Muscle layer of duodenum (tissue), 2 donors: ENCODE data around the gene TNIP2.
"Not testable (repeated sequence)": the region's sequence is repeated elsewhere in the genome, so short reads cannot be mapped to it uniquely, and the experiment has no call there.

ENCODE experiments used
- H3K27ac ChIP-seq: one replicate; pipeline ENCODE4 v1.7.0; 2013; ENCODE audit warnings: mild to moderate bottlenecking, low read length
- H3K27me3 ChIP-seq: one replicate; pipeline ENCODE4 v1.7.0; 2013; ENCODE audit warnings: low read depth, mild to moderate bottlenecking, control low read depth, low read length
- H3K36me3 ChIP-seq, 2 donors: one replicate each; pipeline ENCODE4 v1.7.0; 2013; ENCODE audit warnings: low read length in 2 of 2, control low read depth in 1 of 2, mild to moderate bottlenecking in 1 of 2; ENCODE audit not compliant: insufficient read depth in 2 of 2, control insufficient read depth in 1 of 2
- H3K4me1 ChIP-seq, 2 donors: one replicate each; pipeline ENCODE4 v1.7.0; 2013; ENCODE audit warnings: low read length in 2 of 2, mild to moderate bottlenecking in 2 of 2, control low read depth in 1 of 2, moderate library complexity in 1 of 2; ENCODE audit not compliant: insufficient read depth in 2 of 2, control insufficient read depth in 1 of 2
- H3K4me3 ChIP-seq, 2 donors: one replicate each; pipeline ENCODE4 v1.7.0; 2013; ENCODE audit warnings: low read length in 2 of 2, low read depth in 1 of 2, mild to moderate bottlenecking in 1 of 2
- H3K9me3 ChIP-seq, 2 donors: one replicate each; pipeline ENCODE4 v1.7.0; 2013; ENCODE audit warnings: low read length in 2 of 2, control low read depth in 1 of 2, mild to moderate bottlenecking in 1 of 2; ENCODE audit not compliant: control insufficient read depth in 1 of 2
- donor health status: healthy.

Gene TNIP2

GRCh38 chr4:2785613-2786012 is 29.5 kb upstream of the TNIP2 start:
- no peak overlapping the region for H3K4me3 ChIP-seq
- no peaks in the 10 kb centered on the region for H3K4me1 ChIP-seq
- no peaks in the 10 kb centered on the region for H3K27me3 ChIP-seq
- peaks cover 0 to 6% of the 10 kb centered on the region in 2 donors for H3K9me3 ChIP-seq
- H3K36me3 ChIP-seq = no peaks in the 10 kb centered on the region
- H3K27ac ChIP-seq = no peak overlapping the region

- Histone ChIP-seq H3K27ac (no peak overlapping the region), H3K4me1 (no peaks in the 10 kb centered on the region)
Observed at GRCh38 chr4:2783790-2784189, 27.7 kb upstream of the TNIP2 start.

GRCh38 chr4:2781911-2782310 is 25.8 kb upstream of the TNIP2 start:
- H3K27ac ChIP-seq = no peak overlapping the region
- H3K4me1 ChIP-seq = no peaks in the 10 kb centered on the region
- no peak overlapping the region for H3K4me3 ChIP-seq
- no peaks in the 10 kb centered on the region for H3K27me3 ChIP-seq
- H3K9me3 ChIP-seq = peaks cover 0 to 6% of the 10 kb centered on the region in 2 donors
- H3K36me3 ChIP-seq = no peaks in the 10 kb centered on the region

More at GRCh38 chr4:2783790-2784189, 27.7 kb upstream of the TNIP2 start:
- Histone ChIP-seq H3K9me3 (peaks cover 0 to 6% of the 10 kb centered on the region in 2 donors), H3K36me3 (no peaks in the 10 kb centered on the region), H3K27me3 (no peaks in the 10 kb centered on the region), H3K4me3 (no peak overlapping the region)

DNA sequence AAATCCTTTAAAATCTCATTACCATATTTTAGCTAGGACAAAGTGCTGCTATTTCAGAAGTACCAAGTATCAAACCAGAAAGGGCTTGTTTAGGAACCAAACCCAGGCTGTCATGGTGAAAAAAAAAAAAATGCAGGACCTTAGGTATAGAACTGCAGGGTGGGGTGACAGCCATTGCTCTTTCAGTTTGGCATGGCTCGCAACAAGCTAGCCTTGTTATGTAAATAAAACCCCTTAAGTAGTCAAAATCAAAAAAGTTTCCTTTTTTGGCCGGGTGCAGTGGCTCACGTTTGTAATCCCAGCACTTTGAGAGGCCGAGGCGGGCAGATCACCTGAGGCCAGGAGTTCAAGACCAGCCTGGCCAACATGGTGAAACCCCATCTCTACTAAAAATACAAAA is 24.5 kb upstream of the TNIP2 start:
- H3K27me3 ChIP-seq, H3K4me1 ChIP-seq, H3K9me3 ChIP-seq, H3K36me3 ChIP-seq, H3K27ac ChIP-seq, H3K4me3 ChIP-seq: not testable (repeated sequence)

DNA sequence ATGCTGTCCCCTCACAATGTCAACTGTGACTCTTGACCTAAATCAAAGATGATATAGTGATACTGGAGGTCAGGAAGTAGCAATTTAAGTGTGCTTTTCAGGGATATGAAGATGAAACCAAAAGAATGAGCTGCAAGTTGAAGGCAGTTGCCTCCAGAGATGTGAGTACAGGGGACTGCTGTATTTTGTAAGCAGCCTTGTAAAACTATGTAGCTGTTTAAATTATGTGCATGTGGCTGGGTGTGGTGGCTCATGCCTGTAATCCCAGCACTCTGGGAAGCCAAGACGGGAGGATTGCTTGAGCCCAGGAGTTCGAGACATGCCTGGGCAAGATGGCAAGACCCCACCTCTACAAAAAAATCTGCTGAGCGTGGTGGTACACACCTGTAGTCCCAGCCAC is 15.1 kb upstream of the TNIP2 start:
- Histone ChIP-seq H3K36me3 (no peaks in the 10 kb centered on the region), H3K4me3 (no peak overlapping the region), H3K27me3 (no peaks in the 10 kb centered on the region), H3K9me3 (no peaks in the 10 kb centered on the region), H3K4me1 (no peaks in the 10 kb centered on the region), H3K27ac (no peak overlapping the region)

DNA sequence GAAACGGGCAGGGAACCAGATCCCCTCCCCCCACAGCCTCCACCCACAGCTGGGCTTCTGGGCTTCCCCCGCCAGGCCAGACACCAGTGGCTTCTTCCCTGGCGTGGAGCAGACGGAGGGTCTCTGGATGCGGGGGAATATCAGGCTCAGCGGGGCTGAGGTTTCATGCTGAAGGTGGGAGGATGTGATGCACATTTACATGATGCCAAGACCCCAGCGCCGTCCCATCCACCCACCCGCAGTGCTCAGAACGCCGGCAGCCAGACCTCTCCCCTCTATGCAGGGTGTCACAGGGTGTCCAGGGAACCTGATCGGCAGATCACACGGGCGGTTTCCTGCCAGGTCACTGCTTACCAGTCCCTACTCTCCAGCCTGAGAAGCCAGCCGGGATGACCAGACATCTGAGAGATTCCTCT is 12.8 kb upstream of the TNIP2 start:
- Histone ChIP-seq H3K9me3 (no peaks in the 10 kb centered on the region), H3K27ac (no peak overlapping the region), H3K4me1 (peaks cover 0 to 4% of the 10 kb centered on the region in 2 donors), H3K4me3 (no peak overlapping the region), H3K27me3 (no peaks in the 10 kb centered on the region), H3K36me3 (no peaks in the 10 kb centered on the region)

- H3K36me3 ChIP-seq = no peaks in the 10 kb centered on the region
- H3K4me1 ChIP-seq = peaks cover 0 to 4% of the 10 kb centered on the region in 2 donors
- H3K9me3 ChIP-seq = no peaks in the 10 kb centered on the region
- H3K4me3 ChIP-seq = no peak overlapping the region
- no peaks in the 10 kb centered on the region for H3K27me3 ChIP-seq
- no peak overlapping the region for H3K27ac ChIP-seq
Observed at GRCh38 chr4:2768124-2768523, 12.0 kb upstream of the TNIP2 start.

DNA sequence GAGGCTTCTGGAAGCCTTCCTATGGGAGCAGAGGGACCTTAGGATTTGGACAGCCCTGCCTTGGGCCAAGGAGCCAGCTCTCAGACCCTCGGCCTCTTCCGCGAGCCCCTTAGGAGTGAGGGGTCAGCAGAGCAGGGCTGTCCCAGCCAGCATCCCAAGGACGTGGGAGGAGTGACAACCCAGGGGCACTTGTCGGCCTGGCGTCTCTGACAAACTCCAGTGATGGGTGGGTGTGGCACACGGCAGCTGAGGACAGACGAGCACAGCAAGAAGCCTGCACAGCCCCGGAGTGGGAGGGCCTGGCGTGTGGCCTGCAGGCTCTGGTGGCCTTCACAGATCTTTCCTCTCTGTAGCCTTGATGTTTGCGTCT is 11.6 kb upstream of the TNIP2 start:
- Histone ChIP-seq H3K36me3 (no peaks in the 10 kb centered on the region), H3K4me1 (peaks cover 0 to 4% of the 10 kb centered on the region in 2 donors), H3K9me3 (no peaks in the 10 kb centered on the region), H3K4me3 (no peak overlapping the region), H3K27me3 (no peaks in the 10 kb centered on the region), H3K27ac (no peak overlapping the region)

DNA sequence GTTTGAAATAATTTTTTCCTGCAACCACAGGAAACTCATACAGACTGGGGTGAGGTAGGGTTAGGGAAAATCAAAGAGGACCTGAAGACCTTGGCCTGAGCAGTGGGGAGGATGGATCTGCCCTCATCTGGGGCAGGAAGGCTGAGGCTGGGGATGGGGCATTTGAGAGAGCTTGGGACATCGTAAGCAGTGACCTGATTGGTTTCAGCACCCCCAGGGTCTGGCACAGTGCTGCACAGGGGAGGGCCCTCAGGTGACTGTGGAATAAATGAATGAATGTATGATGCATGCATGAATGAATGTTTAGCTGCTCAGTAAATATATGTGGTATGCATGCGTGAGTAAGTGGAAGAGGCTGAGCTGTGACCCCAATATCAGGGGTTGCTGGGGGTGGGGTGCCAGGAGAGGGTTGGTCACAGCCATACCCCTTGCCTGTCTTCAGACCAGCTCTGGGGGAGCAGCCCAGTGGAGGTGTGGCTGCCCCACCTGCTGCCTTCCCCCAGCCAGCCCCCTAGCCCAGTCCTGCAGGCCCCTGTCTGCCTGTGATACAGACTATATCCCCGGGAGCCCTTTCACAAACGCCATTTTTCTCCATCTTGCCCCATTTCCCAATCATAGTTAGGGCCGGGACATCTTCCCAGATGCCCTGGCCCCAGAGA is 11.0 kb upstream of the TNIP2 start:
- Histone ChIP-seq H3K4me3 (no peak overlapping the region), H3K27me3 (no peaks in the 10 kb centered on the region), H3K27ac (no peak overlapping the region), H3K36me3 (no peaks in the 10 kb centered on the region), H3K4me1 (peaks cover 0 to 4% of the 10 kb centered on the region in 2 donors), H3K9me3 (no peaks in the 10 kb centered on the region)

DNA sequence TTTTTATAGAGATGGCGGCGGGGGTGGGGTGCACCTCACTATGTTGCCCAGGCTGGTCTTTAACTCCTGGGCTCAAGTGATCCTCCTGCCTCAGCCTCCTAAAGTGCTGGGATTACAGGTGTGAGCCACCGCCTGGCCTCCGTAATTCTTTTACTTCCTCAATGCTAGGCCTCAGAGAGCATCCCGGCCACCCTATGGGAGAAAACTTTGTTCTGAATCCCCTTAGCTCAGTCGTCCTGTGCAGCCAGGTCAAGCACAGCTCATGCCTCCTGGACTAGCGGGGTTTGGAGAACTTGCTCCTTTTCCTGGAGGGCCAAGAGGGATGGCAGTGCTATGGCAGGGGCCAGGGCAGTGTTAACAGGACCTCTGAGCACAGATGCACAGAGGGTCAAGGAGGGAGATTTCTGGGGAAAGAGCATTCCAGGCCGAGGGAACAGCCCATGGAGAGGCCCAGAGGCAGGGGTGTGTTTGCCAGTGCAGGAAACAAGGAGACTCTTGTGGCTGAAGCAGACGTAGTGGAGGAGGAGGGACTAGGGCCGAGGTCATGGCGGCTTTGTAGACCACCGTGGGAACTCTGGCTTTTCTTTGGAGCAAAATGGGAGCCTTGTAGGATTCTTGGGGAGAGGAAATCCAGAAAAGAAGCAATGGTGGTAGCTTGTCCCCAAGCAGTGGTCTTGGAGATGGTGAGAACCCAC is 9.8 kb upstream of the TNIP2 start:
- no peaks in the 10 kb centered on the region for H3K27me3 ChIP-seq
- H3K9me3 ChIP-seq = no peaks in the 10 kb centered on the region
- H3K4me1 ChIP-seq = peaks cover 0 to 4% of the 10 kb centered on the region in 2 donors

DNA sequence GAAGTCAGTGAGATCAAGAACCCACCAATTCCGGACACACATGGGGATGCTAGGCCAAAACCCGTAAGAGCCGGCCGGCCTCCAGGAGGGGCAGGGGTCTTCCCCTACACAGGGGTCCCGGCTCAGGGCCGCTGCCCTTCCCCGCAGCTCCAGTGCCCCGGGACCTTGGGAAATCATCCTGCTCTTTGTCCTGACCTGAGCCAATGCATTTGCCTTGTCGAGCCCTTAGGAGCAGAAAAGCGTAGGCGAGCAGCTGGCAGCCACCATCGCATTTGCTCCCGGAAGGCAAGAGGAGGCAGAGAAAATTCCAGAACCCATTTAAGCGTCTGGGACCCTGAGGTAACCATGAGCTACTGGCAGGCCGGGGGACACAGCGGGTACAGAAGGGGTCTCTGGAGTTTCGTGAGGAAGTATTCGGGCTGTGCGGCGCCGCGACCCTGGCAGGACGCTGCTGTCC is 7.4 kb upstream of the TNIP2 start:
- no peaks in the 10 kb centered on the region for H3K27me3 ChIP-seq
- peak overlapping the region; percentile 42 to 72 for H3K4me3 ChIP-seq
- no peak overlapping the region for H3K27ac ChIP-seq
- H3K9me3 ChIP-seq = no peaks in the 10 kb centered on the region
- H3K36me3 ChIP-seq = no peaks in the 10 kb centered on the region
- peaks cover 0 to 4% of the 10 kb centered on the region in 2 donors for H3K4me1 ChIP-seq

More for the DNA sequence above, 9.8 kb upstream of the TNIP2 start:
- no peak overlapping the region for H3K4me3 ChIP-seq
- no peak overlapping the region for H3K27ac ChIP-seq
- no peaks in the 10 kb centered on the region for H3K36me3 ChIP-seq
